HG02973 (cell line): ENCODE data around the gene CABCOCO1.
"Not testable (repeated sequence)": the region's sequence is repeated elsewhere in the genome, so short reads cannot be mapped to it uniquely, and the experiment has no call there.

Source experiments
- ATAC-seq: cut with Tn5 transposase; IDR thresholded peaks from one replicate; pipeline ENCODE4 v1.9.1; 2021; ENCODE audit warnings: moderate library complexity; ENCODE audit not compliant: unreplicated experiment

Gene CABCOCO1

DNA sequence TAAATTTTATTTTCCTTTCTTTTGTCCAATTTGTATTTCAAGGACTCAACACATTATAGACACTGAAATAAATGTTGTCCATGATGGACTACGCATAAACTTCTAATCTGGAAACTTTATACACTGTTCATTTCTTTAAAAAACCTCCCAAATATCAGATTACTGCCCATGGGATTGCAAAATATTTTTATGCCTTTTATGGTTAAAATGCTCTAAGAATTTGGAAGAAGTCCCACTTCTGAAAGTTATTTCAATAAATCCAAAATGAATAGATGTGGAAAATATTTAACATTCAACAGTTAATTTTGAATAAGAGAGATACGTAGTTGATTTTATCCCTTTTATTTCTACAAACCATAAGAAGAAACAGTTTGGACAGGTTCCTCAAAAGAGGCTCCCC lies 46.1 kb downstream of the CABCOCO1 start:
- no peak for ATAC-seq

DNA sequence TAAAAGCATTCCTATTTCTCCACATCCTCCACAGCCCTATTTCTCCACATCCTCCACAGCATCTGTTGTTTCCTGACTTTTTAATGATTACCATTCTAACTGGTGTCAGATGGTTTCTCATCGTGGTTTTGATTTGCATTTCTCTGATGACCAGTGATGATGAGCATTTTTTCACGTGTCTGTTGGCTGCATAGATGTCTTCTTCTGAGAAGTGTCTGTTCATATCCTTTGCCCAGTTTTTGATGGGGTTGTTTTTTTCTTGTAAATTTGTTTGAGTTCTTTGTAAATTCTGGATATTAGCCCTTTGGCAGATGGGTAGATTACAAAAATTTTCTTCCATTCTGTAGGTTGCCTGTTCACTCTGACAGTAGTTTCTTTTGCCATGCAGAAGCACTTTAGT lies 49.4 kb downstream of the CABCOCO1 start:
- ATAC-seq: not testable (repeated sequence)

DNA sequence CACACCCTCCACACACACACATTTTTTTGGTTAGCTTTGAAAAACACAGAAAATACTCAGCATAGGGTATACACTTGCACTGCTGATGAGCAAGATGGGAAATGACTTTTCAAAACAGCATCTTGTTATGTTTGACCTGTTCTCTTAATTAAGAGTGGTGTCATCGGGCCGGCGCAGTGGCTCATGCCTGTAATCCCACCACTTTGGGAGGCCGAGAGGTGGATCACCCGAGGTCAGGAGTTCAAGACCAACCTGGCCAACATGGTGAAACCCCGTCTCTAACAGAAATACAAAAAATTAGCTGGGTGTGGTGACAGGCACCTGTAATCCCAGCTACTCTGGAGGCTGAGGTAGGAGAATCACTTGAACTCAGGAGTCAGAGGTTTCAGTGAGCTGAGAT lies 56.7 kb downstream of the CABCOCO1 start:
- not testable (repeated sequence) for ATAC-seq

- no peak for ATAC-seq
These were observed 57.2 kb downstream of the CABCOCO1 start for GRCh38 chr10:61719906-61720305.

GRCh38 chr10:61721431-61721830 lies 58.7 kb downstream of the CABCOCO1 start:
- ATAC-seq: no peak

- ATAC-seq: not testable (repeated sequence)
These were observed 62.5 kb downstream of the CABCOCO1 start for GRCh38 chr10:61725221-61725620.

DNA sequence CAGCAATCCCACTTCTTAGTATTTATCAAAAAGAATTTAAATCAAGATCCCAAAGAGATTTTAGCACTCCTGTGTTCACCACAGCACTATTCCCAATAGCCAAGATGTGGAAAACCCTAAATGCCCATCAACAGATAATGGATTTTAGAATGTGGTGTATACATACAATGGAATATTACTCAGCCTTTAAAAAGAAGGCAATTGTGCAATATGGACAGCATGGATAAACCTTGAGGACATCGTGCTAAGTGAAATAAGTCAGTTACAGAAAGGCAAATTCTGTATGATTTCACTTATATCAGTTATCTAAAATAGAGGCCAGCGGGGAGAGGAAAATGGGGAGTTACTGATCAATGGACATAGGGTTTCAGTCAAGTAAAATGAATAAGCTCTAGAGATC lies 66.9 kb downstream of the CABCOCO1 start:
- ATAC-seq: no peak

DNA sequence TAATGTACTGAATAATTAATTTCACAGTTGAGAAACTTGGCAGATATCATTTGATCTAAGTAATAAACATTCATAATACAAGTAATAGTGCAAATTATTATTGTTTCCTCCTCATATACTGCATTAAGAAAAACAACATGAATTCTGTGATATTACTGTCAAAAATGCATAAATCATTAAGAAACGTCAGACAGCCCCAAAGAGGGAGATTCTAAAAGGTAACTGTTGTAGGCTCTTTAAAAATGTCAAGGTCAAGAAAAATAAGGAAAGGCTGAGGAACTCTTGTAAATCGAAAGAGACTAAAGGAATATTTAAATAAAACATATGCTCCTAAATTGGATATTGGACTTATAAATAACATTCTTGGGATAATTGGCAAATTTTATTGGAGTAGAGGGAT lies 67.9 kb downstream of the CABCOCO1 start:
- ATAC-seq: no peak

DNA sequence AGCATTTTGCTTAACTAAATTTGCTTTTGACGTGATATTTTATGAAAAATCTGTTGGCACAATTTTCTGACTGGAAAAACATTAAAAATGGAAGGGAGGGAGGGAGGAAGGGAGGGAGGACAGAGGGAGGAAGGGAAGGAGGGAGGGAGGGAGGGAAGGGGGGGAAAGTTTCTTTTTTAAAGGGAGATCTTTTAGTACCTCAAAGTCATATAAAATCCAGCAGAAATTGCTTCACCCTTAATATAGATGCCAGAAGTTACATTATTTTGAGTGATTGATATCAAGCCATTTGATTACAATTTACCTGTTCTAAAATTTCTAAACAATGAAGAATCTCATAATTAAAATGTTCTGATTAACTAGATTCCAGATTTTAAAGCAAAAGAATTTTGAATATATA lies 68.9 kb downstream of the CABCOCO1 start:
- no peak for ATAC-seq

DNA sequence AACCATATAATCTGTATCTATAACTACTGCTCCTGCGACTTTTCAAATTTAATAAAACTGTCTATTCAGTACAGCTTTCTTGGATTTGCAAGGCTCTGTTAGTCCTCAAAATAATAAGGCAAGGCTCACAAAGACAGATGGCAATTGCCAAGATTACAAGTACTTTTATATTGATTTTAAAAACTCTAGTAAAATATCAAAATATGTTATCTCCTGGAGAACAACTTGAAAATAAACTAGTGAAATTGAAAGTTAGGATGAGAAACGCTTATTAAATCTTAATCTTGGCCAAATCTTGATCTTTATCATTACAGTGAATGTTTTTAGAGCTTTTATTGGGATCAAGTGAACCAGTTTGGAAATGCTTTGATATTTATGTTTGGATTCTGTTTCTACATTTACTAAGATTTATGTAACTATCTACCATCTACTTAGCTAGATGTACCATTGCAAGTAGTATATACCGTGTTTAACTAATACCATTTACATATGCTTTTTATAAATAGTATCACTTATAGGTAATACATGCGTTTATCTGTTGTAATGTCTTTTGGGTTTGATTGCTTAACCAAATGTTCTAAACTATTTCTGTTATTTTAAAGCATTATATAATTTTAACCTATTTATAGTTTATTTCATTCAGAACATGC lies 70.0 kb downstream of the CABCOCO1 start:
- ATAC-seq: no peak

- ATAC-seq: no peak
These were observed 70.7 kb downstream of the CABCOCO1 start for GRCh38 chr10:61733358-61733940.

GRCh38 chr10:61735882-61736281 lies 73.2 kb downstream of the CABCOCO1 start:
- no peak for ATAC-seq

DNA sequence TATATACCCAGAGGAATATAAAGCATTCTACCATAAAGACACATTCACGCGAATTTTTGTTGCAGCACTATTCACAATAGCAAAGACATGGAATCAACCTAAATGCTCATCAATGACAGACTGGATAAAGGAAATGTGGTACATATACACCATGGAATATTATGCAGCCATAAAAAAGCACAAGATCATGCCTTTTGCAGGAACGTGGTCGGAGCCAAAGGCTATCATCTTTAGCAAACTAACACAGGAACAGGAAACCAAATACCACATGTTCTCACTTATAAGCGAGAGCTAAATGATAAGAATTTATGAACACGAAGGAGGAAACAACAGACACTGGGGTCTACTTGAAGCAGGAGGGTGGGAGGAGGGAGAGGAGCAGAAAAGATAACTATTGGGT lies 74.7 kb downstream of the CABCOCO1 start:
- ATAC-seq: not testable (repeated sequence)

DNA sequence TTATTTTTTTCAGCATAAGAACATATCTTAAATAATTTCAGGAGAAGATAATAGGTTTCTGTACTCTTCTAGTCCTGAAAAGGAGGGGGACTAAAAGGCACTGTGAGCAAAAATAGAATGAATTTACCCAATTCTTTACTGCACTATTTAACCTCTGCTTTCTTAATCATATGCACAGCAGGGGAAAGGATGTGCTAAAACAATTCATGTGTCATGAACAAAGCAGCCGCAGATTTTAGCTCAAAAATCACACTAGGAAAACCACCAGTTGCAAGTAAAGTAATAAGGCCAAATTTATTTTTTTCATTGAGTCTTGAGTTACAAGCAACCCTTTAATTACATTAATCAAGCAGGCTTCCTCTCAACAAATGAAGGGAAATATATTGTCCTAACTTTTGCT lies 80.1 kb downstream of the CABCOCO1 start:
- no peak for ATAC-seq

DNA sequence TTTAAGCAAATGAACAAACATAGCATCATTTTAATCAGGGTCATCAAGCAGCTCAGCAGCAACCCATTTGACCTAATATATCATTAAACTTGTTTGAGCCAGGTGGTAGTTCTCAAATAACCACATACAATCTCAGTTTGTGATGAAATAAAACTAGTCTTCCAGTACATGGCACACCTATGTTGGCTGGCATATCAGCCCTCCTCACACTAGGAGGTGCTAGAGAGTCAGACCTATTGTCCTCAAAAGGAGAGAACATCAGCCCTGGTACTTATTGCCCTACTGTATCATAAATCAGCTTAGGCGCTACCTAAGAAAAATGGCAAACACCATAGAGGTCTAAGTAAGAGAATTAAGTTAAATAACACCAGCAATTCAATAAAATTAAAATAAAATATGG lies 81.7 kb downstream of the CABCOCO1 start:
- ATAC-seq: no peak

DNA sequence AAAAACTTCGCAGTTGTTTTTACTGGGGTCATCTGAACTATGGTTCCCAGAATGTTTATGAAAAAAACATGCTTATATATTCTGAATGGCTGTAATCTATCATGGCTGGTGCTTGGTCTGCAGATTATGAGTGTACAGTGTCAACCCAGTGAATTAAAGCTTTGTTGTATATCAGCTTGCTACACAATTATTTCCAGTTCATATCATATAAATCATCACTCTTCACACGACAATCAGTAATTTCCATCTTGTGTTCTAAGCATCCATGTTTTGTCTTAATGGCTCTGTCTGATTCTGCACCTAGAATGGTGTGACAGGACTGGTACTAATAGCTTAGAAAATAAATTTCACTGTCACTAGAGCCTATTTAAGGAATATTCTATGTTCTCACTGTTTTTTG lies 83.6 kb downstream of the CABCOCO1 start:
- ATAC-seq: no peak

GRCh38 chr10:61747307-61747706 lies 84.6 kb downstream of the CABCOCO1 start:
- no peak for ATAC-seq

- no peak for ATAC-seq
These were observed 86.6 kb downstream of the CABCOCO1 start for GRCh38 chr10:61749291-61749690.

DNA sequence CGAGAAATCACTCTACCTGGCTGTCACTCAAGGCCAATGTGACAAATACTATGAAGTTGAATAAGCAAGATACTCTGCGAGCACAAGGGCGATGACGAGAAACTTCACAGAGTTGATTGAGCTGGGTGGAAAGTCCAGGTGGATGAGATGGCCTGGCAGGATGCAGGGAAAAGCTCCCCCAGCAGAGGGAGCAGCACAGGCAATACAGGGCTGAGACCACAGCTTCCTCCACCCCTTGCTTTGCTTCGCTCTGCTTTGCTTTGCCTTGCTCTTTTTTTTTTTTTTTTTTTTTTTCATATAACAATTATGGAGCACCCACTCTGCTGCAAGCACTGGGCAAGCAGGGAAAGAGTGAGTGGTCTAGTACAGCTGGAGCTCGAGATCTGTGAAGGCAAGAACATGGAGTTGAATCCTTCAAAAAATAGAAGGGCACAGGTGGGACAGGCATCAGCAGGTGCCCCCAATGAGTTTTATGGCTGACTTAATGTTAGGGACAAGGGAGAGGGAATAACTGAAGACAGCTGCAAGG lies 88.3 kb downstream of the CABCOCO1 start:
- peak; percentile 91 for ATAC-seq

DNA sequence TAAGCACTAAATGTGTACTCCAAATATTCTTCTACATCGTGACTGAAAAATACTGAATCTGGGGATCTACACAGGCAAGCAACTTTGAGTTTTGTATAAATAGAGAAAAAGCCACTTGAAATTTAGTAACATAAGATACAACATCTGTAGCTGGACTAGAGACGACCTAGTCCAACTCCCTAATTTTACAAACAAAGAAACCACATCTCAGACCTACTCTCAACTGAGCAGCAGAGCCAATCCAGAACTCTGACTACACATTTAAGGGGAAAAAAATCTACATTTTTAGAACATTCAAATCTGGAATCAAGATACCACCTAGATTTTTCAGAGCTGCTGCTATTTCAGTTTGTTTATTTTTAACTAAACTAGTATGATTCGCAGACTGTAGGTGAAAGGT lies 88.9 kb downstream of the CABCOCO1 start:
- peak; percentile 8 for ATAC-seq

DNA sequence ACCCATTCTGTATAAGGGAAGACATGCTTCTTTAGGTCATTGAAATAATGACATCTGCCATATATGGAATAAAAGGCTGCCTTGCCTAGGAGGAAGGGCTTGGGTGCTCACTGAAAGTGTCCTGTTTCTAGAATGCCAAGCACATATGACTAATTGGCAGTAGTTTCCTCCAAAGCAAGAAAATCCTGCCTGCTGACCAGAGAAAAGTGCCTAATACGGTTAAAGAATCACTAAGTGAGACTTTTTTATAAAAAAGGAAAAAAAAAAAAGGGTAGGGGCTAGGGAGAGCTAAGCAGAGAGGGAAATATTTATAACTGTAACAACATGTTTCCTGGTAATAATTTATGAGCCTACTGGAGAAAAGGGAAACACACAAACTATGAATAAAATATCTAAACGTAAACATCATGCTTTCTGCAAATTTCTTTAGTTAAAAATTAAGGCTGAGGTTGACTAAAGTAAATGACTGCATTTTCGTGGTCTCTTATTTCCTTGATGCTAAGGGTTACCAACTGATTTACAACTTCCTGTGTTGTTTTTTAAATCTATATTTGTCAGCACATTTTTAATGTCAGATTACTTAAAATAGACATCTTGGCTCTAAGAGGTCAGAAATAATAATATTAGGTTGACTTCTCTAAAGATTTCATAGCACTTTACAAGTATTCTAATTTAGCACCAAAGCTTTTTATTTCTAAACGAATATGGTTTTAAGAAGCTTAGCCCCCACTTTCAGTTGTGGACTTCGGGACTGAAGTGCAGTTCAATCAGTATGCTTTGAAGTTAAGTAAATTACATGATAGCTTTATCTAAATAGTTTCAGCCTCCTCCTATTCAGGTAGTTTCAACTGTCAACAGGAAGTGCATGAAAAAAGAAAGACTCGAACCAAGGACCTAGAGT lies 89.6 kb downstream of the CABCOCO1 start:
- peak; percentile 44 for ATAC-seq

GRCh38 chr10:61753453-61753852 lies 90.7 kb downstream of the CABCOCO1 start:
- ATAC-seq: no peak
